ENCODE results near the gene TTC7B.

DNA sequence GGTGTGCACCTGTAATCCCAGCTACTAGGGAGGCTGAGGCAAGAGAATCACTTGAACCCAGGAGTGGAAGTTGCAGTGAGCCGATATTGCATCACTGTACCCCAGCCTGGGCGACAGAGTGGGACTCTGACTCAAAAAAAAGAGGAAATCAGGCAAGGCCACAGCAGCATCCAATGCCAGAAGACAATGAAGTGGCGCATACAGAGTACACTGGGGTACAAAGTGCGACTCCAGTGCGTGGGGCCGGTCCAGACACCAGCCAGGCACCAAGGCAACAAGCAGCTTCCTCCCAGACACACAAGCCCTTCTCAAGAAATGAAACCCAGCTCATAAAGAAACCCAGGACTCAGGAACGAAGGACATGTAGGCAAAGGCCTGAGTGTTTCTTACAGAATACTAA is 28.2 kb downstream of the TTC7B start:
- TF ChIP-seq POLR2A (IDR thresholded peaks at IDR 0.05) = no peak
- TF ChIP-seq, protein P1, sequence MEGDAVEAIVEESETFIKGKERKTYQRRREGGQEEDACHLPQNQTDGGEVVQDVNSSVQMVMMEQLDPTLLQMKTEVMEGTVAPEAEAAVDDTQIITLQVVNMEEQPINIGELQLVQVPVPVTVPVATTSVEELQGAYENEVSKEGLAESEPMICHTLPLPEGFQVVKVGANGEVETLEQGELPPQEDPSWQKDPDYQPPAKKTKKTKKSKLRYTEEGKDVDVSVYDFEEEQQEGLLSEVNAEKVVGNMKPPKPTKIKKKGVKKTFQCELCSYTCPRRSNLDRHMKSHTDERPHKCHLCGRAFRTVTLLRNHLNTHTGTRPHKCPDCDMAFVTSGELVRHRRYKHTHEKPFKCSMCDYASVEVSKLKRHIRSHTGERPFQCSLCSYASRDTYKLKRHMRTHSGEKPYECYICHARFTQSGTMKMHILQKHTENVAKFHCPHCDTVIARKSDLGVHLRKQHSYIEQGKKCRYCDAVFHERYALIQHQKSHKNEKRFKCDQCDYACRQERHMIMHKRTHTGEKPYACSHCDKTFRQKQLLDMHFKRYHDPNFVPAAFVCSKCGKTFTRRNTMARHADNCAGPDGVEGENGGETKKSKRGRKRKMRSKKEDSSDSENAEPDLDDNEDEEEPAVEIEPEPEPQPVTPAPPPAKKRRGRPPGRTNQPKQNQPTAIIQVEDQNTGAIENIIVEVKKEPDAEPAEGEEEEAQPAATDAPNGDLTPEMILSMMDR (IDR thresholded peaks at IDR 0.05) = no peak
